Measurements from ENCODE around the gene SH3RF1. TPM values are rescaled to one million over a fixed set of nuclear protein-coding genes. Genes with fewer than 3 reads are reported as not detected.

Gene SH3RF1
- total RNA-seq, 1 donor from 2014 or later, result 35.2 TPM

GRCh38 chr4:169210504-169211118 is 60.1 kb downstream of the SH3RF1 start:
- no peak for TF ChIP-seq CTCF (IDR thresholded peaks at IDR 0.05; ENCODE audit: partially characterized antibody, unreplicated experiment)
- H3K27me3 Mint-ChIP-seq (ENCODE audit: unreplicated experiment), result no peaks in the 10 kb centered on the region
- no peak for DNase-seq

GRCh38 chr4:169209388-169209883 is 61.3 kb downstream of the SH3RF1 start:
- peaks cover 1% of the 10 kb centered on the region for H3K9me3 Mint-ChIP-seq (ENCODE audit: unreplicated experiment)
- H3K4me3 Mint-ChIP-seq (ENCODE audit: unreplicated experiment), result no peak overlapping the region
- H3K4me1 Mint-ChIP-seq (ENCODE audit: low read depth, unreplicated experiment), result peaks cover 2% of the 10 kb centered on the region
- TF ChIP-seq CTCF (IDR thresholded peaks at IDR 0.05; ENCODE audit: partially characterized antibody, unreplicated experiment), result no peak
- H3K36me3 Mint-ChIP-seq (ENCODE audit: unreplicated experiment), result peaks cover 14% of the 10 kb centered on the region
- no peak overlapping the region for H3K27ac Mint-ChIP-seq (ENCODE audit: unreplicated experiment)
- no peaks in the 10 kb centered on the region for H3K27me3 Mint-ChIP-seq (ENCODE audit: unreplicated experiment)
- DNase-seq, result no peak

More at GRCh38 chr4:169210504-169211118, 60.1 kb downstream of the SH3RF1 start:
- Mint-ChIP-seq H3K4me3 (ENCODE audit: unreplicated experiment) (no peak overlapping the region), H3K4me1 (ENCODE audit: low read depth, unreplicated experiment) (peaks cover under 1% of the 10 kb centered on the region), H3K27ac (ENCODE audit: unreplicated experiment) (no peak overlapping the region), H3K36me3 (ENCODE audit: unreplicated experiment) (peaks cover 19% of the 10 kb centered on the region), H3K9me3 (ENCODE audit: unreplicated experiment) (peaks cover 1% of the 10 kb centered on the region)

GRCh38 chr4:169208516-169208915 is 62.2 kb downstream of the SH3RF1 start:
- H3K4me1 Mint-ChIP-seq (ENCODE audit: low read depth, unreplicated experiment), result peaks cover 2% of the 10 kb centered on the region
- no peak overlapping the region for H3K27ac Mint-ChIP-seq (ENCODE audit: unreplicated experiment)
- no peak for TF ChIP-seq CTCF (IDR thresholded peaks at IDR 0.05; ENCODE audit: partially characterized antibody, unreplicated experiment)
- peaks cover 1% of the 10 kb centered on the region for H3K9me3 Mint-ChIP-seq (ENCODE audit: unreplicated experiment)
- no peak for DNase-seq
- H3K36me3 Mint-ChIP-seq (ENCODE audit: unreplicated experiment), result peaks cover 5% of the 10 kb centered on the region
- no peak overlapping the region for H3K4me3 Mint-ChIP-seq (ENCODE audit: unreplicated experiment)
- no peaks in the 10 kb centered on the region for H3K27me3 Mint-ChIP-seq (ENCODE audit: unreplicated experiment)

- Mint-ChIP-seq H3K4me1 (ENCODE audit: low read depth, unreplicated experiment) (peaks cover 2% of the 10 kb centered on the region), H3K36me3 (ENCODE audit: unreplicated experiment) (peaks cover under 1% of the 10 kb centered on the region), H3K27ac (ENCODE audit: unreplicated experiment) (no peak overlapping the region), H3K4me3 (ENCODE audit: unreplicated experiment) (no peak overlapping the region), H3K27me3 (ENCODE audit: unreplicated experiment) (no peaks in the 10 kb centered on the region), H3K9me3 (ENCODE audit: unreplicated experiment) (peaks cover 1% of the 10 kb centered on the region)
- DNase-seq, result no peak
- no peak for TF ChIP-seq CTCF (IDR thresholded peaks at IDR 0.05; ENCODE audit: partially characterized antibody, unreplicated experiment)
These were observed 62.7 kb downstream of the SH3RF1 start for GRCh38 chr4:169208090-169208455.

GRCh38 chr4:169207436-169208089 is 63.2 kb downstream of the SH3RF1 start:
- no peak for TF ChIP-seq CTCF (IDR thresholded peaks at IDR 0.05; ENCODE audit: partially characterized antibody, unreplicated experiment)
- Mint-ChIP-seq H3K27ac (ENCODE audit: unreplicated experiment) (no peak overlapping the region), H3K4me1 (ENCODE audit: low read depth, unreplicated experiment) (peaks cover 2% of the 10 kb centered on the region), H3K9me3 (ENCODE audit: unreplicated experiment) (peaks cover 1% of the 10 kb centered on the region), H3K36me3 (ENCODE audit: unreplicated experiment) (no peaks in the 10 kb centered on the region), H3K4me3 (ENCODE audit: unreplicated experiment) (no peak overlapping the region), H3K27me3 (ENCODE audit: unreplicated experiment) (no peaks in the 10 kb centered on the region)
- no peak for DNase-seq

All from glutamatergic neuron (in vitro differentiated cells).